HCT116 (cell line): ENCODE measurements around the gene LPAR3.

ENCODE experiments used
- CTCF ChIP-seq, 3 experiments: fragments of 200-600 bp in 1 of 3; sonication (generic) in 1 of 3; IDR thresholded peaks in 2 of 3; conservative IDR thresholded peaks in 1 of 3; 2 replicates each; pipeline ENCODE4 v1.5.1; 2012 to 2017; ENCODE audit warnings: low read depth in 2 of 3, low read length in 2 of 3, antibody characterized with exemption in 1 of 3, borderline replicate concordance in 1 of 3, control low read depth in 1 of 3, mild to moderate bottlenecking in 1 of 3, mixed read lengths in 1 of 3, mixed run types in 1 of 3, moderate library complexity in 1 of 3; ENCODE audit not compliant: insufficient read depth in 1 of 3
- ELF1 ChIP-seq: IDR thresholded peaks from 2 replicates; pipeline ENCODE4 v1.6.1; 2012; ENCODE audit warnings: low read depth, borderline replicate concordance
- EZH2 ChIP-seq: fragments of 200-600 bp; sonication (generic); IDR thresholded peaks from 2 replicates; pipeline ENCODE4 v1.6.1; 2017; ENCODE audit warnings: antibody characterized with exemption, mixed run types
- EZH2phosphoT487 ChIP-seq: fragments of 200-600 bp; IDR thresholded peaks from 2 replicates; pipeline ENCODE4 v1.6.1; 2018; ENCODE audit warnings: antibody characterized with exemption, borderline replicate concordance
- MAX ChIP-seq: IDR thresholded peaks from 2 replicates; pipeline ENCODE4 v1.6.1; 2012
- POLR2A ChIP-seq: IDR thresholded peaks from 2 replicates; pipeline ENCODE4 v1.7.0; 2011; ENCODE audit warnings: borderline replicate concordance; ENCODE audit not compliant: insufficient read depth, insufficient read length; ENCODE audit errors: extremely low read depth
- POLR2AphosphoS5 ChIP-seq: IDR thresholded peaks from 2 replicates; pipeline ENCODE4 v1.6.1; 2011; ENCODE audit warnings: mild to moderate bottlenecking, low read depth, low read length, moderate library complexity
- RAD21 ChIP-seq: IDR thresholded peaks from 2 replicates; pipeline ENCODE4 v1.6.1; 2012; ENCODE audit warnings: low read depth, mild to moderate bottlenecking
- TCF7L2 ChIP-seq: IDR thresholded peaks from 2 replicates; pipeline ENCODE4 v1.7.0; 2011; ENCODE audit warnings: borderline replicate concordance, inconsistent platforms; ENCODE audit not compliant: insufficient read depth, insufficient read length; ENCODE audit errors: extremely low read depth
- YY1 ChIP-seq: IDR thresholded peaks from 2 replicates; pipeline ENCODE4 v1.6.1; 2011; ENCODE audit warnings: low read length, low read depth, moderate library complexity, mild to moderate bottlenecking; ENCODE audit not compliant: insufficient replicate concordance; ENCODE audit errors: extremely low read depth

- TF ChIP-seq CTCF (IDR thresholded peaks at IDR 0.05 in 2 of 3, conservative IDR thresholded peaks at IDR 0.05 in 1 of 3; ENCODE audit: borderline replicate concordance in 1 of 3, insufficient read depth in 1 of 3, low read depth in 2 of 3, low read length in 2 of 3) = no peak
- no peak for TF ChIP-seq MAX
- TF ChIP-seq RAD21 = no peak
- no peak for TF ChIP-seq POLR2AphosphoS5
- no peak for TF ChIP-seq ELF1
- TF ChIP-seq EZH2 = no peak
- no peak for TF ChIP-seq TCF7L2
- TF ChIP-seq POLR2A = no peak
- no peak for TF ChIP-seq EZH2phosphoT487
- TF ChIP-seq YY1 = no peak
Measured at GRCh38 chr1:84940481-84940880, 47.5 kb upstream of the LPAR3 start.
